Liver (tissue), 9 donors: ENCODE results near the gene EIF2AK2. TPM values are rescaled to one million over a fixed set of nuclear protein-coding genes. Genes with fewer than 3 reads are reported as not detected.
"Not testable (repeated sequence)": the region's sequence is repeated elsewhere in the genome, so short reads cannot be mapped to it uniquely, and the experiment has no call there.

Experiments used
- DNase-seq: peaks from one replicate; pipeline ENCODE4 v3.0.0-alpha.2; 2017; ENCODE audit warnings: low spot score
- H3K27ac ChIP-seq, 2 donors: one replicate each; pipeline ENCODE4 v1.7.0; 2013; ENCODE audit warnings: inconsistent platforms in 2 of 2, low read length in 2 of 2, control low read depth in 1 of 2, low read depth in 1 of 2, mild to moderate bottlenecking in 1 of 2
- H3K27me3 ChIP-seq, 4 donors: one replicate each; pipeline versions ENCODE4 v1.6.1 to v1.7.0; 2013; ENCODE audit warnings: low read length in 3 of 4, inconsistent platforms in 1 of 4, mild to moderate bottlenecking in 1 of 4, moderate library complexity in 1 of 4; ENCODE audit not compliant: control insufficient read depth in 4 of 4, insufficient read depth in 4 of 4
- H3K36me3 ChIP-seq, 4 donors: one replicate each; pipeline versions ENCODE4 v1.6.1 to v1.7.0; 2013; ENCODE audit warnings: low read length in 3 of 4, mild to moderate bottlenecking in 3 of 4, low read depth in 1 of 4, moderate library complexity in 1 of 4; ENCODE audit not compliant: control insufficient read depth in 4 of 4, insufficient read depth in 3 of 4
- H3K4me1 ChIP-seq, 4 donors: one replicate each; pipeline versions ENCODE4 v1.6.1 to v1.7.0; 2013; ENCODE audit warnings: low read length in 3 of 4, mild to moderate bottlenecking in 3 of 4, moderate library complexity in 1 of 4; ENCODE audit not compliant: control insufficient read depth in 4 of 4, insufficient read depth in 4 of 4
- H3K4me3 ChIP-seq, 3 donors: one replicate each; pipeline versions ENCODE4 v1.6.1 to v1.7.0; 2013; ENCODE audit warnings: low read length in 3 of 3, control low read depth in 1 of 3, low read depth in 1 of 3, mild to moderate bottlenecking in 1 of 3
- H3K9ac ChIP-seq, 2 donors: one replicate each; pipeline ENCODE4 v1.7.0; 2013; ENCODE audit warnings: low read length in 2 of 2, mild to moderate bottlenecking in 2 of 2, moderate library complexity in 2 of 2, control low read depth in 1 of 2, low read depth in 1 of 2
- H3K9me3 ChIP-seq, 4 donors: one replicate each; pipeline versions ENCODE4 v1.6.1 to v1.7.0; 2013; ENCODE audit warnings: low read length in 3 of 4; ENCODE audit not compliant: control insufficient read depth in 4 of 4
- EGR1 ChIP-seq, 2 donors: IDR thresholded peaks; 2 replicates each; pipeline ENCODE4 v1.6.1; 2016 to 2018; ENCODE audit warnings: antibody characterized with exemption in 2 of 2, low read depth in 2 of 2
- FOXA1 ChIP-seq: IDR thresholded peaks from 2 replicates; pipeline ENCODE4 v1.6.1; 2016; ENCODE audit warnings: antibody characterized with exemption
- FOXA2 ChIP-seq: IDR thresholded peaks from 2 replicates; pipeline ENCODE4 v1.6.1; 2016; ENCODE audit warnings: antibody characterized with exemption
- GABPA ChIP-seq, 2 donors: IDR thresholded peaks in 1 of 2; conservative IDR thresholded peaks in 1 of 2; 2 replicates each; pipeline ENCODE4 v1.6.1; 2016; ENCODE audit warnings: antibody characterized with exemption in 2 of 2, mild to moderate bottlenecking in 1 of 2, moderate library complexity in 1 of 2
- HNF4A ChIP-seq, 2 donors: conservative IDR thresholded peaks; 2 replicates each; pipeline ENCODE4 v1.6.1; 2016; ENCODE audit warnings: antibody characterized with exemption in 2 of 2, mild to moderate bottlenecking in 2 of 2
- MAX ChIP-seq: IDR thresholded peaks from 2 replicates; pipeline ENCODE4 v1.6.1; 2016; ENCODE audit warnings: antibody characterized with exemption
- NR2F2 ChIP-seq: IDR thresholded peaks from 2 replicates; pipeline ENCODE4 v1.6.1; 2016; ENCODE audit warnings: antibody characterized with exemption
- RAD21 ChIP-seq, 2 donors: IDR thresholded peaks; 2 replicates each; pipeline ENCODE4 v1.6.1; 2016; ENCODE audit warnings: antibody characterized with exemption in 2 of 2, mild to moderate bottlenecking in 2 of 2
- RXRA ChIP-seq, 2 donors: IDR thresholded peaks; 2 replicates each; pipeline ENCODE4 v1.6.1; 2017 to 2018; ENCODE audit warnings: antibody characterized with exemption in 2 of 2, mild to moderate bottlenecking in 1 of 2
- SP1 ChIP-seq: IDR thresholded peaks from 2 replicates; pipeline ENCODE4 v1.6.1; 2018; ENCODE audit warnings: antibody characterized with exemption, mild to moderate bottlenecking
- TAF1 ChIP-seq: conservative IDR thresholded peaks from 2 replicates; pipeline ENCODE4 v1.6.1; 2016; ENCODE audit warnings: antibody characterized with exemption, mild to moderate bottlenecking
- ZBTB33 ChIP-seq: IDR thresholded peaks from 2 replicates; pipeline ENCODE4 v1.6.1; 2016; ENCODE audit warnings: antibody characterized with exemption
- WGBS: extraction: QIAGEN DNeasy Blood & Tissue Kit; methylation state at CpG from one replicate; pipeline ENCODE4 v1.1.7; 2013; 5-methylcytosine and 5-hydroxymethylcytosine counted together
- polyA plus RNA-seq, 2 donors: library from polyadenylated mRNA; stranded (reverse) in 1 of 2; unstranded in 1 of 2; fragments of 200-250 nt in 1 of 2; fragments of >200 nt in 1 of 2; fragmentation: Nextera tagmentation in 1 of 2; extraction: Ambion mirVana in 1 of 2; gene quantifications; one replicate each; pipeline versions ENCODE4 v1.2.1 to v1.2.3, GENCODE V29; 2013 to 2015
- total RNA-seq, 2 donors: library from RNA; depleted of rRNA; stranded (reverse); fragments of >200 nt; gene quantifications; one replicate each; pipeline ENCODE4 v1.2.3, GENCODE V29; 2014
- TF ChIP-seq, protein P1 (sequence below): IDR thresholded peaks from 2 replicates; pipeline ENCODE4 v1.6.1; 2016; ENCODE audit warnings: antibody characterized with exemption
- TF ChIP-seq, protein P2 (sequence below): fragments of 150-350 bp; IDR thresholded peaks from 2 replicates; pipeline ENCODE4 v1.5.1; 2017; ENCODE audit warnings: improper control_type of control experiment, low read depth, low read length; ENCODE audit not compliant: missing input control
- donor health status: healthy.
- donor health status: healthy.
- donor health status: healthy.
- donor health status: healthy.
- donor health status: healthy.

EIF2AK2 gene
- total and polyA plus RNA-seq, 4 donors = 4.4 to 20.0 (median 13.2) TPM

- H3K4me3 ChIP-seq = no peak overlapping the region
- no peak overlapping the region for H3K27ac ChIP-seq
- TF ChIP-seq ZBTB33 (no peak), HNF4A (conservative IDR thresholded peaks at IDR 0.05) (no peak), FOXA1 (no peak), MAX (no peak), FOXA2 (no peak), EGR1 (IDR thresholded peaks at IDR 0.05; ENCODE audit: low read depth in 2 of 2) (no peak), GABPA (IDR thresholded peaks at IDR 0.05 in 1 of 2, conservative IDR thresholded peaks at IDR 0.05 in 1 of 2) (no peak), TAF1 (no peak)
- TF ChIP-seq, protein P1, sequence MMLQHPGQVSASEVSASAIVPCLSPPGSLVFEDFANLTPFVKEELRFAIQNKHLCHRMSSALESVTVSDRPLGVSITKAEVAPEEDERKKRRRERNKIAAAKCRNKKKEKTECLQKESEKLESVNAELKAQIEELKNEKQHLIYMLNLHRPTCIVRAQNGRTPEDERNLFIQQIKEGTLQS = no peak
- TF ChIP-seq, protein P2, sequence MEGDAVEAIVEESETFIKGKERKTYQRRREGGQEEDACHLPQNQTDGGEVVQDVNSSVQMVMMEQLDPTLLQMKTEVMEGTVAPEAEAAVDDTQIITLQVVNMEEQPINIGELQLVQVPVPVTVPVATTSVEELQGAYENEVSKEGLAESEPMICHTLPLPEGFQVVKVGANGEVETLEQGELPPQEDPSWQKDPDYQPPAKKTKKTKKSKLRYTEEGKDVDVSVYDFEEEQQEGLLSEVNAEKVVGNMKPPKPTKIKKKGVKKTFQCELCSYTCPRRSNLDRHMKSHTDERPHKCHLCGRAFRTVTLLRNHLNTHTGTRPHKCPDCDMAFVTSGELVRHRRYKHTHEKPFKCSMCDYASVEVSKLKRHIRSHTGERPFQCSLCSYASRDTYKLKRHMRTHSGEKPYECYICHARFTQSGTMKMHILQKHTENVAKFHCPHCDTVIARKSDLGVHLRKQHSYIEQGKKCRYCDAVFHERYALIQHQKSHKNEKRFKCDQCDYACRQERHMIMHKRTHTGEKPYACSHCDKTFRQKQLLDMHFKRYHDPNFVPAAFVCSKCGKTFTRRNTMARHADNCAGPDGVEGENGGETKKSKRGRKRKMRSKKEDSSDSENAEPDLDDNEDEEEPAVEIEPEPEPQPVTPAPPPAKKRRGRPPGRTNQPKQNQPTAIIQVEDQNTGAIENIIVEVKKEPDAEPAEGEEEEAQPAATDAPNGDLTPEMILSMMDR = no peak
- H3K27me3 ChIP-seq = no peaks in the 10 kb centered on the region
- no peak overlapping the region for H3K9ac ChIP-seq
- peaks cover 0 to 2% (median 1%) of the 10 kb centered on the region in 4 donors for H3K9me3 ChIP-seq
- peaks cover 3 to 18% (median 15%) of the 10 kb centered on the region in 4 donors for H3K36me3 ChIP-seq
- WGBS = 95% methylated on average over 8 of the region's 8 CpGs
- no peak for DNase-seq
- peaks cover 0 to 8% (median 4%) of the 10 kb centered on the region in 4 donors for H3K4me1 ChIP-seq
Measured at GRCh38 chr2:37198681-37199065, 41.9 kb upstream of the EIF2AK2 start.

DNA sequence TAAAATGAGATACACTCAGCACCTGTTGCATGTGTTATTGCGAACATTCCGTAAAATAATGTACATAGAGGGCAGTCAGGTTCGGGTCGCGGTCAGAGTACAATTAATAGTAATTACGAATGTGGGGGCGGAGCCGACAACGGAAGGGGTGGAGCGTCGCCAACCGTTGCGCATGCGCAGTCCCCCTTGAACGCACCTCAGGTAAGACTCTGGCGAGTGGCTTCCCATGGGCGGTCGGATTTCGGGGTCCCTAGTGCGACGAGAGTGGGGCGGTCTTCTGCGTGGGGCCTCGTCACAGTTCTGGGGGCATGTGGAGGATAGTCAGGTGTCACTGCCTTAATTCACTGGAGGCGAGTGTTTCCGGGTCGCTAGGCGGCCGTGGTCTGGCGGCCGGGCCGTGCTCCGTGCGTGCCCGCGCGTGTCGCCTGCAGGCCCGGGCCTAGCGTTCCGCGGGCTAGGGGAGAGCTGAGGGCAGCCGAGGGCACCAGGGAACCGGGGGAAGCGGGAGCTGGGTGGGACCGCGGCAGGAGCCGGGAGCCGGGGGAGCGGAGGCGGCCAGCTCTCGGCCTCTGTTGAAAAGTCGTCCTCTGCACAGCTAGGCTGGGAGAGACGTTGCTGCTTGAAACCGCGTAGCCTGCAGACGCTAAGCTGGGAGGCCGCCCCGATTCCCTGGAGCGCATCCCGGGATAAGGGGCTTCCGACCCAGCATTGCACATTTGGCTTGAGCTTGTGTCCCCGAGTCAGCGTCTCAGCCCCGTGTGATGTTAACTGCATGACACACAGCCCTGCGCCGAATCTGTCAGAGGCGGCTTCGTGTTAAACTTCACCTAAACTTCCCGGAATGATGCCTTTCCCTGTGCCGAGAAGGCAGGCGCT is 39.8 kb upstream of the EIF2AK2 start, which contains the start of gene CEBPZOS:
CEBPZOS (plus strand) TSS at position 177 of the 876 bp plus-strand sequence. CDS start 3,209 bp downstream, outside the sequence.
- H3K4me3 ChIP-seq = peak within 1 kb of the TSS; percentile 67 to 87 (median 79)
- under 1% methylated on average over 72 of the region's 72 CpGs for WGBS
- peak; percentile 38 to 65 for TF ChIP-seq RXRA (IDR thresholded peaks at IDR 0.05)
- peak in 1 of 2 donors; percentile 84 for TF ChIP-seq GABPA (IDR thresholded peaks at IDR 0.05 in 1 of 2, conservative IDR thresholded peaks at IDR 0.05 in 1 of 2)
- peak in 1 of 2 donors; percentile 25 for TF ChIP-seq EGR1 (IDR thresholded peaks at IDR 0.05; ENCODE audit: low read depth in 2 of 2)
- peak; percentile 39 for TF ChIP-seq FOXA2
- peak; percentile 59 to 76 for TF ChIP-seq HNF4A (conservative IDR thresholded peaks at IDR 0.05)
- no peak for TF ChIP-seq NR2F2
- TF ChIP-seq MAX = no peak
- TF ChIP-seq, protein P2 = no peak
- no peak for TF ChIP-seq RAD21 (IDR thresholded peaks at IDR 0.05)
- TF ChIP-seq SP1 = peak; percentile 69
- H3K27me3 ChIP-seq = no peaks in the 10 kb centered on the region
- H3K9me3 ChIP-seq = no peaks in the 10 kb centered on the region
- peak within 1 kb of the TSS; percentile 89 to 93 for H3K27ac ChIP-seq
- H3K4me1 ChIP-seq = peaks cover 0 to 8% (median 4%) of the 10 kb centered on the region in 4 donors
- peak; percentile 92 for DNase-seq
- peak within 1 kb of the TSS; percentile 31 to 49 for H3K9ac ChIP-seq
- H3K36me3 ChIP-seq = peaks cover 2 to 6% (median 4%) of the 10 kb centered on the region in 4 donors

DNA sequence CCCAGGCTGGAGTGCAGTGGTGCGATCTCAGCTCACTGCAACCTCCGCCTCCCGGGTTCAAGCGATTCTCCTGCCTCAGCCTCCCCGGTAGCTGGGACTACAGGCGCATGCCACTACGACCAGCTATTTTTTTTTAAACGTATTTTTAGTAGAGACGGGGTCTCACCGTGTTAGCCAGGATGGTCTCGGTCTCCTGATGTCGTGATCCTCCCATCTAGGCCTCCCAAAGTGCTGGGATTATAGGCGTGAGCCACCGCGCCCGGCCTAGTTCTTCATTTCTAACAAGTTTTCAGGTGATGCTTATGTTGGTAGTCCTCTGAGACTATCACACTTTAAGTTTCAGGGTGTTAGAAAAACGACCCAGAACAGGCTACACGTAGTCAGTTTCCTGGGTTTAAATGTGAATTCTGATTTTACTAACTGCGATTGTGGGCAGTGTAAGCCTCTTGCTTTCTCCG is 39.1 kb upstream of the EIF2AK2 start:
- not testable (repeated sequence) for H3K36me3 ChIP-seq, H3K27me3 ChIP-seq, DNase-seq, H3K4me1 ChIP-seq, H3K9me3 ChIP-seq
- Histone ChIP-seq H3K9ac (peak overlapping the region in 1 of 2 donors; percentile 49), H3K4me3 (peak overlapping the region; percentile 67 to 87 (median 79)), H3K27ac (peak overlapping the region; percentile 89 to 93)
- 82% methylated on average over 20 of the region's 20 CpGs for WGBS
